GM21367 (cell line): ENCODE results near the gene SUSD6.
"Not testable (repeated sequence)": the region's sequence is repeated elsewhere in the genome, so short reads cannot be mapped to it uniquely, and the experiment has no call there.

ENCODE experiments used
- ATAC-seq: cut with Tn5 transposase; IDR thresholded peaks from one replicate; pipeline ENCODE4 v1.9.1; 2021; ENCODE audit not compliant: unreplicated experiment

SUSD6 gene

DNA sequence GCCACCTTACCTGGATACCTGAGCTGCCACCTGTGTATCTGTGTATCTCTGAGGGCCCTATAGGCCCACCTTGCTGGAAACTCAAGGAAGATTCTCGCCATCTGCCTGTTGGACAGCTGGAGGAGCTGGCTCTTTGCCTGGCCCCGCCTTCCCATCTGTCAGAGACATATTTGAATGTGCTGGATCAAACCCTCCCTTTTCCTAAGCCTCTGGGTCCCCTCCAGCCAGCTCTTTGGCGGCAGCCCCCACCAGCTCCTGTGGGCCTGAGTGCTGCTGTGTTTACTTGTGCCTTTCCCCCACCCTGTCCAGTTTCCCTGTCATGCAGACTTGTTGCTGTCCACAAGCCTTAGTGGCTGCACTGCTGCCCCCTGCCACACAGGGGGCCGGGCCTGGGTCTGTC is 99.7 kb downstream of the SUSD6 start:
- no peak for ATAC-seq

DNA sequence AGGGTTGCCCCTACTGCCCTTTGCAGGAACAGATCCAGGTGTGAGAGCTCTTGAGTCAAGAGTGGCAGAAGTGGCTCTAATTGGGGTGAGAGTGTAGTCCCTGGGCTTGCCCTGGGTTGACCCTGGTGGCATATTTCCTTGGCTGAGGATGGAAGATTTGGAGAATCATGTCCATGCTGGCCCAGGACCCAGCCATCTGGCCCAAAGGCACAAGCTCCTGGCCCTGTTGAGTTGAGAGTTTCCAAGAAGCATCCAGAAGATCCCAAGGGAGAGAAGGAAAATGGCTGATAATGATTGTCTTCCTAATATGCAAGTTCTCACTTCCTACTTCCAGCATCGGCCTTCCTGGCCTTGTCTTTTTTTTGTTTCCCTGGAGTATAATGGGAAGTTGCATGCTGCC is 100.1 kb downstream of the SUSD6 start:
- ATAC-seq: no peak

DNA sequence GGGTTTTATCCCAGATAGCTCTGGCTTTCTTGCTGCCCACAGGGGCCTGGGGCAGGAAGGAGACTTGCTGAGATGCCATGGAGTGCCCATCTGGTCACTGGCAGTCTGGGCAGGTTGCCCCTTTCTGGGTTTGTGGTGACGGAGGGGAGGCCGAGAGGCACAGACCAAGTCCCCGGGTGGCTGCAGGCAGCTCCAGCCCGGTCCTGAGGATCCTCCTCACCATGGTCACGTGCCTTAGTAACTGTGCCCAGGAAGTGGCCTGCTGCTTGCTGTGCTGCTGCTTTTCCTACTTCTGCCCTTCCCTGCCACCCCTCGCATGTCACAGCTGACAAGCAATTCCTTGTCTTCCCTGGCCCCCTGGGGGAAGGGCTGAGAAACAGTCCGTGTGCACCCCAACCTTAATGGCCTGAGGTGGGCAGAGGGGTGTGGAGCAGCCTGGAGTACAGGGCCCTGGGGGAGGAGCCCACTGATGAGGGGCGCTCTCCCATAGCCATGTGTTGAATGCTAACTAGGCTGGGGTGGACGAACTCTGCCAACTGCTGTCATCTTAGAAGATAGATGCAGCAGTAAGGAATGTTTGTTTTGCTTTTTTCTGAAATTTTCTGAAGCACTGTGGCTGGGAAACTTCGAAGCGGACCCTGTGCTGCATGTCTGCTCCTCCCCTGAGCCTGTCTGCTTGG is 100.6 kb downstream of the SUSD6 start:
- ATAC-seq: no peak

DNA sequence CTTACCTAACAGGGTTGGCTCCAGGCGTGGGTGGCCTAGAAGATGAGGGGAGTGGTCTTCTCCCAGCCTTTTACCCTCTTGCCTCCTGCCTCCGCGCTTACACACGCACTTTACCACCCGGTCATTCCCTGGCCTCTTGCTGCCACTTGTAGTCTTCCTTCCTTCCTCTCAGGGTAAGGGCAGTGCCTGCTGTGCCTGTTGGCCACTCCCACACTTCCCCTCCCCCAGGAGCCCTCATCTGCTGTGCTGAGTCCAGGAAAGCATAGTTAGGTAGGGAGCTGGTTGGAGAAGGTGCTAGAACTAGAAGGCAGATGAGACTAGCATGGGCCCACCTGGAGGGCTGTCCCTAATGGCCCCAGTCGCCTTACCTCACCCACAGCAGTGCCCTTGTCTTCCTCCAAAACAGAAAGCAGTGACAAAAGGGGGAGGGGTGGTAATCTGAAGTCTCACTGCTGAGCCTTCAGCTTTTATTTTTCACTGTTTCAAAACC is 101.2 kb downstream of the SUSD6 start:
- ATAC-seq: no peak

DNA sequence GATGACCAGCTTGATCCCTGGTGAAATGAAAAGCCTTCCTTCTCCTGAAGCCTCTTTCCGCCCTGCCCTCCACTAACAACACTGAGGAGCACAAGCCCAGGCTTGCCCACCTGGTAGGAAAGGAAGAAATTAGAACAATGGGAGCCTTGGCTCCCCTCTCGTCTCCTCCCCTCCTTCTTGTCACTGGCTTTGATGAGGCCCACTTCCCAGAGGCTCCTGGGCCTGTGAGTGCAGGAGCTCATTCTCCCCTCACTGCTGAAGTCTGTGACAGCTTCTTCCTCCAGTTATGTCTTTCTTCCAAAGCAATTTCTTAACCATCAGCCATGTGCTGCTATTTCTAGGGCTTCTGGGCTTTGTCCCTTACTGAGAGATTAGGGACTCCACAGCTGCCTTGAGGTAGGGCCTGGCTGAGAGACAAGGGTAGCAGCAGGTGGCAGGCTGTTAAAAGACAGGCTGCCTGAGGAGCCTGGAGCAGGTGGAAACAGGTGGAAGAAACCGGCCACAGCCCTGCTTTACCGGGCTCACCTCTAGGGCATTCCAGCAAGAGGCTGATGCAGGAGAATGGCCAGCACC is 101.9 kb downstream of the SUSD6 start:
- no peak for ATAC-seq

DNA sequence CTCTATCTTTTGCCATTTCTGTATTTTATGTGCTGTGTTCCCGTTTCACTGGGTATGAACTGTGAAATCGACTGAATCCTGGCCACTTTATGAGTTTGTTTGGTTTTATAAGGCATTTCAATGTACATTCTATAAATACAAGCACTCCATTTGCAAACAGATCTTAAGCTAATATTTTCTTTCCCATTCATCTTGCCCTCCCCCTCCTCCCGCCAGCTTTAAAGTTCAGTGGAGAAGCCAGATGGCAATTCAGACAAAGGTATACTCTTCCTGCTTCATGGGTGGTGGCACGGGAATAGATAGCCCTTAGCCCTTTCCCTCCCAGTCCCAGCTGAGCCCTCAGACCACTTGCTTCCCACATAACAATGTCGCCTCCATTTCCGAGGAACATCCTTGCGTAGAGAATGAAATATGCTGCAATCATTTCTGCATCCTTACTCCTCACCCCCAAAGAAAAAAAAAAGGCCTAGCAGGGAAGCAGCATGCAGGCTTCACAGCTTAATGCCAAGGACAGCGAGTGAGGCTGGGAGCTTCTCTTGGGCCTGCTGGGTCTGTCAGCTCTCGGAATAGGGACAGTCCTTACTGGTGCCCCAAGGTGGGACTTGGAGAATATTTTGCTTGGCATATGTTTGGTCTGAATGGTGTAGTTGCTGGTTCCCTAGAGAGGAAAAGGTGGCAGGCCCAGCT is 102.7 kb downstream of the SUSD6 start:
- no peak for ATAC-seq

DNA sequence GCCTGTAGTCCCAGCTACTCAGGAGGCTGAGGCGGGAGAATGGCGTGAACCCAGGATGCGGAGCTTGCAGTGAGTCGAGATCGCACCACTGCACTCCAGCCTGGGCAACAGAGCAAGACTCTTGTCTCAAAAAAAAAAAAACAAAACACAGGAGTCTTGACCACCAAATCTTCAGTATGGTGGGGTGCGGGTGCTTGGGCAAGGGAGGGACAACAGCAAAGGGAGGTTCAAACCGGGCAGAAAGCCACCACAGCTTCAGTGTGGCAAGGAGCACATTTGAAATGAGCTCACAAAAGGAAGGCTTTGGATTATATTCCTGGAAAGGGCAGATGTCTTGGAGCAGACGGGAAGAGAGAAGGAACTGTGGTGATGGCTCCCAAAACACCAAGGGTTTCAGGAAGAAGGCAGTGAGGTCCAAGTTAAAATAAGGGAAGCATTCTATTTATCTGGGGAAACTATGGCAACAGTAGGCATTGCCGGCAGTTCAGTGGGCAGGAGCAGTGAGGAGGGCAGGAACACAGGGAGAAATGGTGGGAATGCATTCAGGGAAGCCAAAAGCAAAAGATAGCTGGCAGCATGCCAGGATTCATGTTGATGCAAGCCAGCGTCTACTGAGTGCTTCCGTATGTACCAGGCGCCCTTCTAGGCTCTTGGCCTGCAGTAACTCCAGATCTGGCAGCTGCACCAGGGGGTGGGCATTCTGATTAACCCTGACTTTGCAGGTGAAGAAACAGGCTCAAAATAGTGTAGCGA is 104.5 kb downstream of the SUSD6 start:
- ATAC-seq: no peak

DNA sequence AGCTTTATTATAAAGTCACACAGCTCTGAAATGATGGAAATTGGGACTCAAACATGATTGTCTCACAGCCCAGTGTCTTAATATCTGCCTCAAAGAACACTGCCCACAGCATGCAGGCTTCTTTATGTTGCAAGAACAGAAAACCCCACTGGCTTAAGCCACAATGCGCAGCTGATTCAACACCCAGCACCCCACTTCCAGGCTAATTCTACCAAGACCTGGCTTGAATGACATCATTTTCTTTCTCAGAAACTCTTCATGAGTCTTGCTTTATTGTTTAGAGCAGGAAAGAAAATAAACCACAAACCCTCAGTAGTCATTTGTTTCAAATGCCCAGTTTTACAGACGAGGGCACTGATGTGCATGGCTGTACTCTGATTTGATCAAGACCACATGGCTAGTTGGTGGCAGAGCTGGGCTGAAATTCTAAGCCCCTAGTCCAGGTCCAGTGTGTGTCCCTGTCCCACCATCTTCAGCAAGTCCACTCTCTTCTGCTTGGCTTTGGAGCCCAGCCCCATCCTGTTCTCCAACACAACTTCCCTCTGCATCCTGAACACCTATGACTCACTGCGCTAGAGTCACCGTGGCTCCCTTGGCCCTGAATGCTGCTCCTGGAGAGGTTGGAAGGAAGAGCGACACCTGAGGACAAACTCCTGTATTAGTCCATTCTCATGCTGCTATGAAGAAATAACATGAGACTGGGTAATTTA is 105.2 kb downstream of the SUSD6 start:
- ATAC-seq: no peak

DNA sequence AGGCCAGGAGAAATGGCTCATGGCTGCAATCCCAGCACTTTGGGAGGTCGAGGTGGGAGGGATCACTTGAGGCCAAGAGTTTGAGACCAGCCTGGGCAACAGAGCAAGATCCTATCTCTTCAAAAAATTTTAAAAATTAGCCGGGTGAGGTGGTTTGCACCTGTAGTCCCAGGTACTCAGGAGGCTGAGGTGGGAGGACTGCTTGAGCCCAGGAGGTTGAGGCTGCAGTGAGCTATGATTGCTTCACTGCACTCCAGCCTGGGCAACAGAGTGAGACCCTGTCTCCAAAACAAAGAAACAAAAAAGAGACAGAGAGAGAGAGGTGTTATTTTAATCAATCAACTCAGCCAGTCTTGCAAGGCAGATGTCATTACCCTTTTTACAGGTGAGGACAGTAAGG is 107.2 kb downstream of the SUSD6 start:
- ATAC-seq: not testable (repeated sequence)

DNA sequence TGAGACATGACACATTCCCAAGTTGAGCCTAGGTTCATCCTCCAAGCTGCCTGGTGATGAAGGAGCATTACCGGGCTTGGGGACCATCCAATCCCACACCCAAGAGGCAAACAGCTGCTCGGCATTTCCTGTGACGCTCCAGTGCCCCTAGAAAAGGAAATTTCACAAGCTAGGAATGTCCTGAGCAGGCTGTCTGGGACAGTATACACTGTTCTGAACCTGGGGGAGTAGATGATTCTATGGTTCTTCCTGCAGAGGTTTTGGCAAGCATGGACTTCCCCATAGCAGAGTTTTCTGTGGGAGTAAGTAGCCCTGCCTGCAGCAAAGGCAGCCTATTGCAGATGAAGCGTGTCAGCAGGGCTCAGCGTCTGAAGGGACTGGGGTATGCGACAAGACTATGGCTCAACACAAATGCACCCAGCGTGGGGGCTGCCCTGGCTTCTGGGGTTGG is 108.1 kb downstream of the SUSD6 start:
- ATAC-seq: no peak

DNA sequence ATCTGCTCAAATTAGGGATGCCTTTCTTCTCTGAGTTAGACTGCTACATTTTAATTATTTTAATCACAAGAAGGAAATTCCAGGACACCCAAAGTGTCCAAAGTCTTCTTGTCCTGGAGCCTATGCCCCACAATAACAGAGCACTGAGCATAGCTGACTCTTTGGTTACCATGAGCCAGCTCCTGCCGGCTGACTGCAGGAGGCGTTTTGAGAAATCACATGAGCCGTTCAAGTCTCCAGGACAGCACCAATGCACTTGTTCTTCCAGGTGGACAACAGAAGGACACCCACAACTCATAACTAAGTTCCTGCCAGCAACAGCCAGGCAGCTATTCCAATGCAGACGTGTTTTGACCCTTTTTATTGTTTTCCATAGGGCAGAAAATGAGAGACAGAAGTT is 109.5 kb downstream of the SUSD6 start:
- no peak for ATAC-seq

DNA sequence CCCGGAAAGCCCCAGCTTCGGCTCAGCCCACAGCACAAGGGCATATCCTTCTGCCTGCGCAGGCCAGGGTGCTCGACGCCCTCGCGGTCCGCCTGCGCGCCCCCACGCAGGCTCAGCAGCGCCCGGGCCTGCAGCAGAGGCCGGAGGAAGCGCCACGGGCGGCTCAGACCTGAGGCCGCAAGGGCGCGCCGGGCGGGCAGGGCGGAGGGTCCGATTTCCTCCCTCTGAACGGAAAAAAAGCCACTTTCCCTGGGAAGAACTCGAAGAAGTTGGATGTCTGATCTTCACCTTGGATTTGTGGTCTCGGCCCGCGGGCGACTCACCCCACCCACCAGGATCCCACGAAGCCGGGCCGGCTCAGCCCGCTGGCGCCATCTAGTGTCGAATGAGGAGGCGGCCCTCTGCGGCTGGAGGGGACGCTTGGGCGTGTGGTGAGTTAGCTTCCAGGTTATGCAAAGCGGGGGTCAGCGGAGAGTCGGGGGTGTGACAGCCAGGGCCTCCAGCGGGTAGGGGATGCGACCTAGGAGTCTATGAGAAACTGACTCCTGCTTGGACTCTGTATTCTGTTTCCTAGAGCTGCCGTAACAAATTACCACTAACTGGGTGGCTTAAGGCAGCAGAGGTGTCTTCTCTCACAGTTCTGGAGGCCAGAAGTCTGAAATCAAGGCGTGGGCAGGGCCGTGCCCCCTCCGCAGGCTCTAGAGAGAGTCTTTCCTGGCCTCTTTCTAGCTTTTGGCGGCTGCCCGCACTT is 115.5 kb downstream of the SUSD6 start:
- peak; percentile 77 for ATAC-seq

DNA sequence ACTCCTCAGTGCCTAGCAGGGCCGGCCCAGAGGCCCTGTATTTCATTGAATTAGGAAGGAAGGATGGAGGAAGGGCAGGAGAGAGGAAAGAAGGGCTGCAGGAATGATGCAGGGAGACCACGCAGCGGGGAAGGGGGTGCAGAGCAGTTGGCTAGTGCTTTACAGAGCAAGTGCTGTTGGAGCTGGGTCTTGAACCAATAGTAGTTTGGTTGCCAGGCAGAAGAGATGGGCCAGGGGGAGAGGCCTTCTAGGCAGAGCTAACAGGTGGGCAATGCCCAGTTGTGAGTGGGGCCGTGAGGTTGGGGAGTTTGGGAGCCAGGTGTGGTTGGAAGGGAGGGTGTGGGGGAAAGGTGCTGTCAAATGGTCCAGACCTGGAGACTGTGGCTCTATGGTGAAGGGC is 116.5 kb downstream of the SUSD6 start:
- no peak for ATAC-seq

DNA sequence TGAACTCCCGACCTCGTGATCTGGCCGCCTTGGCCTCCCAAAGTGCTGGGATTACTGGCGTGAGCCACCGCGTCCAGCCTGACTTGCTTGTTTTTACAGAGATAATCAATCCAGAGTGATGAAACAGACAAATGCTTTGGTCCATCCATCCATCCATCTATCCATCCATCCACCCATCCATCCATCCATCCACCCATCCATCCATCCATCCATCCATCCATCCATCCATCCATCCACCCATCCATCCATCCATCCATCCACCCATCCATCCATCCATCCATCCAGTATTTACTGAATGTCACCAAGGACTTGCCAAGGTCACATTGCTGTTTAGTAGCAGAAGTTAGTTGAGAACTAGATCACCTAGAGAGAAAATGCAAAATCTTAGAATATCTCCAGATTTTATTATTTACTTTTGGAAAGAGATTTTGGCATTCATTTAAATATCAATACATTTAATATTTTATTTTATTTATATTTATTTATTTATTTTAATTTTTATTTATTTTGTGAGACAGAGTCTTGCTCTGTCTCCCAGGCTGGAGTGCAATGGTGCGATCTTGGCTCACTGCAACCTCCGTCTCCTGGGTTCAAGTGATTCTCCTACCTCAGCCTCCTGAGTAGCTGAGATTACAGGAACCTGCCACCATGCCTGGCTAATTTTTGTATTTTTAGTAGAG is 120.7 kb downstream of the SUSD6 start:
- ATAC-seq: not testable (repeated sequence)

DNA sequence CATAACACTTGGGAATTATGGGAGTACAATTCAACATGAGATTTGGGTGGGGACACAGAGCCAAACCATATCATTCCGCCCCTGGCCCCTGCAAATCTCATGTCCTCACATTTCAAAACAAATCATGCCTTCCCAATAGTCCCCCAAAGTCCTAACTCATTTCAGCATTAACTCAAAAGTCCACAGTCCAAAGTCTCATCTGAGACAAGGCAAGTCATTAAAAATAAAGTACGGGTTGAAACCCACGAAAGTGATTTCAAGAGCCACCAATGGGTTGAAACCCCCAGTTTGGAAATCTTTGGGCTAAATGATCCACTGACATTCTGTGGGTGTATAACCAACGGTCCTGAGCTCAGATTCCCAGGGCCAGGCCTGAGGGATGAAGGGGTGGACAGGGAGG is 125.0 kb downstream of the SUSD6 start:
- ATAC-seq: not testable (repeated sequence)

DNA sequence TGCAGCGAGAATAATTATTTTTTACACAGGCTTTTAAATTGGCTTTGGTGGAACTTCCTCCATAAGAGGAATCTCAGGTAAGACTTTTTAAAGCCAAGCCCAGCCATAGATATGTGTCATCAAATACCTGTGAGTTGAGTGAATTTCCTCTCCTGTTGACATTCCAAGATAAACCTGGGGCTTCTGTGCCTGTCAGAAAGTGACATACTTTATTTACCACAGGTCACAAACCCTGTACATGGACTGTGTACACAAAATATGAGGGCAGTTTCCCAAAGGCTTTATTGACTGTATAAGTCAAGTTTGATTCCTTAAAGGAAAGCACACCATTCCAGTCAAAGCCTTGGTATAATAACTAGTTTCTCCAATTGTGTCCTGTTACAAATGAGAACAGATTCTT is 129.7 kb downstream of the SUSD6 start:
- no peak for ATAC-seq

DNA sequence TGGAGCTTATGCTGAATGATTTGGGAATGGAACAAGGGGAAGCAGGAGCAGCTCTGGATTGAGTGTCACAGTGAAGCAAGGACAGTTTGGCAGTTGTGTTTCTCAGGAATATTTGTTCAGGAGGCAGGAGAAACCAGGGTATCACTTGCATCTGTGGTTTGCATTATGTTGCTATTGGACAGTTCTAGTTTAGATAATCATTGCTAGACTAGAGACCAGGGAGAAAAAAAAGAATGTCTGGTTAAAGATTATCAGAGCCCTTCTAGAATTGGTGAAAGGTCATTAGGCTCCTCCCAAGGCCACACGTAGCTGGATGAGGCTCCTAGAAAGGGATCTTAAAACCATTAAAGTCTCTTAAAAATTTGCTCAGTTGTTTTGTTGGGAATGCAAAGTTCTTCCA is 138.6 kb downstream of the SUSD6 start:
- ATAC-seq: no peak

DNA sequence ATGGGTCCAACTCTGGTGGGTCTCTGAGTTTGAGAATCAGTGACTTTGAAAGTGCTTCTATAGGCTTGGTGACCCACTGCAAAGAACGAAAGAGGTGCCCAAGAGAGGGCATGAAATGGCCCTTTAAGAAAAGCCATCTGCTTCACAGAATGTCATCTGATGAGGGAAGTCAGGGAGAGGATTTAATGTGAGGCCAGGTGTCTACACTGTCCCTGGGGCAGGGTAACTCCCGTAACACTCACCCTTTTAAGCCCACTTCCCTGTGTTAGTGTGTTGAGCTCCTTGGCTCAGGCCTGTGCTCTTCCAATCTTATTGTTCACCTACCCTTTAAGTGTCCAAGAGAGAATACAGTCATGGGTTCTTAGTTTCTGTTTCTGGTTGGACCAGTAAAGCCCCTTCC is 139.1 kb downstream of the SUSD6 start:
- no peak for ATAC-seq

DNA sequence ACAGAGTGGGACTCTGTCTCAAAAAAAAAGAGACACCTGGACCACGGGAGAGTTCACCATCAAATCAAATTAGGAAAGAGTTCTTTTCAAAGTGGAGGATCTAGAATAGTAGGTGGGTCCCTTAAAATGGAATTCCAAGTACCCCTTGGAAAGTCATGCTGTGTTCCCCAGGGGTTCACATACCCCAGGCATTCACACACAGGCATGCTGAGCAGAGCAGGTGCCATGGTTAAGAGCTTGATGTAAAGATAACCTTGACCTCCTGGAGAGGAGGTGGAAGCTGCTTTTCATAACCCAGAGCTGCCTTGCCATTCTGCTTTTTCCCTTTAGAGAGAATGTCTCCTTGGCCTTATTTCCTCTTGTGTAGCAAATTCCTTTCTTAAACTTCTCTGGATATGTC is 141.4 kb downstream of the SUSD6 start:
- no peak for ATAC-seq

DNA sequence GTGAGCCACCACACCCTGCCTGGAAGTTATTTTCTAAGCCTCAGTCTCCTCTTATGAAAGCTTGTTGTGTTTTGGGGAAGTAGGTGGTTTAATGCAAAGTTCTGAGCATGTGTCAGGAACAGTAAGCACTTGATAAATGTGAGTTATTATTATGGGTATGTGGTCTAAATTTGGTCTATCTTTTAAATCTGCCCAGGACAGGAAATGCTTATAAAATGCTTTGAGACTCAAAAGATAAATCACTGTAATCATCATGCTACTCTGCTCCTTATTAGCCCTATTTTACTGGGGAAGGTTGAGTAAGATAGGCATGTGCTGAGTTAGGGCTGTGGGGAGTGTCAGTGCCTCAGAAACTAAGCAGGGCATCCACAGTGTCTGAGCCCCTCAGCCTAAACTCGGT is 142.5 kb downstream of the SUSD6 start:
- ATAC-seq: no peak
